C4-2B (cell line): ENCODE results near the gene AHDC1.

Source experiments
- CTCF ChIP-seq: fragments of 450-650 bp; conservative IDR thresholded peaks from 2 replicates; pipeline ENCODE4 v1.5.1; 2017; ENCODE audit warnings: mild to moderate bottlenecking
- ZFX ChIP-seq: fragments of 450-650 bp; IDR thresholded peaks from 2 replicates; pipeline ENCODE4 v1.6.1; 2017

- TF ChIP-seq CTCF (no peak), ZFX (no peak)
These were observed 118.6 kb downstream of the AHDC1 start for GRCh38 chr1:27485363-27485762.
